Hepatocyte (in vitro differentiated cells): ENCODE data around the gene VEGFB. TPM values are rescaled to one million over a fixed set of nuclear protein-coding genes. Genes with fewer than 3 reads are reported as not detected.
A peak's percentile ranks its signal among the peaks of the same experiment; 100 is the strongest.

Experiments used
- DNase-seq: peaks from one replicate; pipeline ENCODE4 v3.0.0-alpha.2; 2016; ENCODE audit warnings: low spot score
- H2AFZ ChIP-seq: fragments of 200-600 bp; sonication (generic); 2 replicates; pipeline ENCODE4 v1.6.0; 2016; ENCODE audit warnings: antibody characterized with exemption, mild to moderate bottlenecking
- H3K27ac ChIP-seq: fragments of 200-600 bp; sonication (generic); 2 replicates; pipeline ENCODE4 v1.5.1; 2016; ENCODE audit warnings: mild to moderate bottlenecking
- H3K27me3 ChIP-seq: fragments of 200-600 bp; sonication (generic); 2 replicates; pipeline ENCODE4 v1.6.1; 2016
- H3K36me3 ChIP-seq: fragments of 200-600 bp; sonication (generic); replicated peaks from 2 replicates; pipeline ENCODE4 v1.5.1; 2016; ENCODE audit warnings: low read depth; ENCODE audit not compliant: insufficient read depth
- H3K4me1 ChIP-seq: fragments of 200-600 bp; sonication (generic); 2 replicates; pipeline ENCODE4 v1.5.1; 2016; ENCODE audit warnings: mild to moderate bottlenecking, moderate library complexity; ENCODE audit not compliant: insufficient read depth
- H3K4me2 ChIP-seq: fragments of 200-600 bp; sonication (generic); 2 replicates; pipeline ENCODE4 v1.6.0; 2016
- H3K4me3 ChIP-seq: fragments of 200-600 bp; sonication (generic); 2 replicates; pipeline ENCODE4 v1.5.1; 2016; ENCODE audit warnings: mild to moderate bottlenecking
- H3K79me2 ChIP-seq: fragments of 200-600 bp; sonication (generic); 2 replicates; pipeline ENCODE4 v1.6.0; 2017; ENCODE audit warnings: mild to moderate bottlenecking
- H3K9me2 ChIP-seq: fragments of 200-600 bp; sonication (generic); replicated peaks from 2 replicates; pipeline ENCODE4 v1.6.0; 2017; ENCODE audit warnings: mild to moderate bottlenecking; ENCODE audit not compliant: insufficient read depth
- H3K9me3 ChIP-seq: fragments of 200-600 bp; sonication (generic); 2 replicates; pipeline ENCODE4 v1.5.1; 2016; ENCODE audit warnings: low read depth, mild to moderate bottlenecking
- H4K20me1 ChIP-seq: fragments of 200-600 bp; sonication (generic); 2 replicates; pipeline ENCODE4 v1.6.0; 2016; ENCODE audit warnings: mild to moderate bottlenecking; ENCODE audit not compliant: insufficient read depth, poor library complexity, severe bottlenecking
- CTCF ChIP-seq: fragments of 200-600 bp; sonication (generic); IDR thresholded peaks from 2 replicates; pipeline ENCODE4 v1.5.1; 2016; ENCODE audit warnings: antibody characterized with exemption, mild to moderate bottlenecking; ENCODE audit not compliant: poor library complexity
- EZH2 ChIP-seq: fragments of 200-600 bp; sonication (generic); IDR thresholded peaks from 2 replicates; pipeline ENCODE4 v1.6.1; 2016; ENCODE audit warnings: antibody characterized with exemption, mild to moderate bottlenecking, borderline replicate concordance
- EZH2phosphoT487 ChIP-seq: fragments of 200-600 bp; sonication (generic); IDR thresholded peaks from one replicate; pipeline ENCODE4 v1.6.1; 2018; ENCODE audit warnings: antibody characterized with exemption, mild to moderate bottlenecking, low read depth, moderate library complexity; ENCODE audit not compliant: unreplicated experiment, severe bottlenecking
- WGBS: methylation state at CpG from one replicate; pipeline ENCODE4 v1.1.6; 2016; ENCODE audit warnings: low lambda C conversion rate; ENCODE audit errors: missing lambda C conversion rate; 5-methylcytosine and 5-hydroxymethylcytosine counted together
- polyA plus RNA-seq: library from polyadenylated mRNA; unstranded; fragments of >200 nt; fragmentation: Nextera tagmentation; extraction: Ambion mirVana; gene quantifications from 2 replicates; pipeline ENCODE4 v1.2.1, GENCODE V29; 2016
- total RNA-seq: library from RNA; depleted of rRNA; stranded (reverse); fragments of >200 nt; gene quantifications from 2 replicates; pipeline ENCODE4 v1.2.3, GENCODE V29; 2014

Gene VEGFB
- total and polyA plus RNA-seq, 2 experiments from 2014 or later: 29.1 to 116 TPM

- H3K36me3 ChIP-seq: no peaks in the 10 kb centered on the region
- WGBS: 92% methylated on average over 17 of the region's 17 CpGs
- H4K20me1 ChIP-seq: no peaks in the 10 kb centered on the region
- no peaks in the 10 kb centered on the region for H3K9me2 ChIP-seq
- no peak for DNase-seq
- TF ChIP-seq EZH2: no peak
- no peak for TF ChIP-seq CTCF
- no peak for TF ChIP-seq EZH2phosphoT487
- H3K27ac ChIP-seq: no peak overlapping the region
- H2AFZ ChIP-seq: no peak overlapping the region
- no peak overlapping the region for H3K4me3 ChIP-seq
- peaks cover 25% of the 10 kb centered on the region for H3K79me2 ChIP-seq
- H3K4me2 ChIP-seq: peak overlapping the region; percentile 94
- no peaks in the 10 kb centered on the region for H3K27me3 ChIP-seq
- peaks cover 18% of the 10 kb centered on the region for H3K4me1 ChIP-seq
- no peaks in the 10 kb centered on the region for H3K9me3 ChIP-seq
Measured at GRCh38 chr11:64224151-64224890, 10.1 kb upstream of the VEGFB start.

- H3K4me1 ChIP-seq: peaks cover 22% of the 10 kb centered on the region
- H3K4me3 ChIP-seq: peak overlapping the region; percentile 66
- peak overlapping the region; percentile 76 for H3K27ac ChIP-seq
- no peaks in the 10 kb centered on the region for H3K9me2 ChIP-seq
- no peaks in the 10 kb centered on the region for H3K9me3 ChIP-seq
- WGBS: 70% methylated on average over 22 of the region's 22 CpGs
- H3K79me2 ChIP-seq: peaks cover 25% of the 10 kb centered on the region
- H4K20me1 ChIP-seq: no peaks in the 10 kb centered on the region
- no peak for DNase-seq
- TF ChIP-seq EZH2phosphoT487: no peak
- no peak overlapping the region for H2AFZ ChIP-seq
- no peaks in the 10 kb centered on the region for H3K36me3 ChIP-seq
- H3K27me3 ChIP-seq: no peaks in the 10 kb centered on the region
- H3K4me2 ChIP-seq: peak overlapping the region; percentile 94
Measured at GRCh38 chr11:64224891-64225607, 9.3 kb upstream of the VEGFB start.

- Histone ChIP-seq H3K9me2 (no peaks in the 10 kb centered on the region), H3K4me1 (peaks cover 22% of the 10 kb centered on the region), H3K4me2 (peak within 1 kb of the TSS; percentile 94), H3K36me3 (no peaks in the 10 kb centered on the region), H3K9me3 (no peaks in the 10 kb centered on the region), H3K4me3 (peak within 1 kb of the TSS; percentile 66), H3K79me2 (peaks cover 25% of the 10 kb centered on the region), H3K27ac (peak within 1 kb of the TSS; percentile 76), H4K20me1 (no peaks in the 10 kb centered on the region), H3K27me3 (no peaks in the 10 kb centered on the region), H2AFZ (peak within 1 kb of the TSS; percentile 88)
- no peak for TF ChIP-seq EZH2
- peak; percentile 32 for TF ChIP-seq CTCF
- under 1% methylated on average over 35 of the region's 54 CpGs for WGBS
- peak; percentile 95 for DNase-seq
Measured at GRCh38 chr11:64225608-64226506, 8.5 kb upstream of the VEGFB start, which contains the start of the genes NUDT22 and TRPT1. NUDT22 (plus strand) TSS chr11:64226274; CDS start chr11:64226653, 379 bp downstream. TRPT1 (minus strand) TSS chr11:64226186; CDS start chr11:64225860, 326 bp downstream.
